GM12873 (cell line): ENCODE data around the gene ANO4.

Source experiments
- CTCF ChIP-seq: IDR thresholded peaks from 2 replicates; pipeline ENCODE4 v1.5.1; 2012; ENCODE audit warnings: low read depth, mild to moderate bottlenecking, moderate library complexity, low read length, control low read depth; ENCODE audit not compliant: insufficient read depth; ENCODE audit errors: missing control alignments

The ANO4 gene

GRCh38 chr12:100987552-100988521, 193.3 kb downstream of the ANO4 start:
- TF ChIP-seq CTCF: peak; percentile 71

DNA sequence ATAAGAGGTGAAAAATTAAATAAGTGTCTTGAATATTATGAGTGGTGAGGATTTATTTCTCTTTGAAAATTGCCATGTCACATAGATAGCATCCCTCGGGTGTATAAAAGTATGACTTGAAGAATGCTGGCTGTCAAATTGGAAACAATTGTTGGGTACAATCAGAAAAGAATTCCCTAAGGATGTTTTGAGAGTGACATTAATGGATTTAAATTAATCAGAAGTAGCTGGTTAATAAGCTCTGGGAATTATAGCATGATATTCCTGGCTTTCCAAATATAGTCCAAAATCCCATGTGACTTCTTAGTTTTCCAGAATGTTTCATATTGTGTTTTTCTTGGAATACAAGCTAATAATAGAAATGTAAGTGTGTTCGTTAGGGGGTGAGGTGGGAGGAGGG, 196.5 kb downstream of the ANO4 start:
- TF ChIP-seq CTCF: no peak

- TF ChIP-seq CTCF: no peak
These were observed 197.6 kb downstream of the ANO4 start for GRCh38 chr12:100992194-100992593.

- TF ChIP-seq CTCF: peak; percentile 12
These were observed 199.4 kb downstream of the ANO4 start for GRCh38 chr12:100993916-100994450.

GRCh38 chr12:100995201-100995600, 200.6 kb downstream of the ANO4 start:
- no peak for TF ChIP-seq CTCF

DNA sequence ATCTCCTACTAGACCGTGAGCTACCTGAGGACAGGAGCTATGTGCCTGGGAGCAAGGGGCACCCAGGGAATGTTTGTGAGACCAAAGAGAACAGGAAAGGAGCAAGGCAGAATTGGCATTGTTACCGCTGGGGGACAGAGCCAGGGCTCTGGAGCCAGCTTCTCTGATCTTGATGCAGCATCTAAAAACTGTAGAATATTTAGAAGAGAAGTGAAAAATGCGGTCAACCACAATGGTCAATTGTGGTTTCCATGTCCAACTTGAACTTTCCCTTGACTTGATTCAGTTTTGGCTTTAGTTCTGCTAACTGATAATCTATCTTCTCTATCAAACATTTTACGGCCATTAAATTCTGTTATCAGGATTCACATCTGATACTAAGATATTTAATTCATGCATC, 201.2 kb downstream of the ANO4 start:
- no peak for TF ChIP-seq CTCF

- no peak for TF ChIP-seq CTCF
These were observed 207.1 kb downstream of the ANO4 start for GRCh38 chr12:101001669-101002068.
